ENCODE results near the gene IL1RAPL2. TPM values are rescaled to one million over a fixed set of nuclear protein-coding genes. Genes with fewer than 3 reads are reported as not detected.

IL1RAPL2 gene
- total RNA-seq, 1 donor from 2014 or later = not detected

- intact Hi-C loops (cut with micrococcal nuclease) = no loop called here
- ChIA-PET CTCF (no interaction called here), POLR2A (no interaction called here)
- TF ChIP-seq, protein P1, sequence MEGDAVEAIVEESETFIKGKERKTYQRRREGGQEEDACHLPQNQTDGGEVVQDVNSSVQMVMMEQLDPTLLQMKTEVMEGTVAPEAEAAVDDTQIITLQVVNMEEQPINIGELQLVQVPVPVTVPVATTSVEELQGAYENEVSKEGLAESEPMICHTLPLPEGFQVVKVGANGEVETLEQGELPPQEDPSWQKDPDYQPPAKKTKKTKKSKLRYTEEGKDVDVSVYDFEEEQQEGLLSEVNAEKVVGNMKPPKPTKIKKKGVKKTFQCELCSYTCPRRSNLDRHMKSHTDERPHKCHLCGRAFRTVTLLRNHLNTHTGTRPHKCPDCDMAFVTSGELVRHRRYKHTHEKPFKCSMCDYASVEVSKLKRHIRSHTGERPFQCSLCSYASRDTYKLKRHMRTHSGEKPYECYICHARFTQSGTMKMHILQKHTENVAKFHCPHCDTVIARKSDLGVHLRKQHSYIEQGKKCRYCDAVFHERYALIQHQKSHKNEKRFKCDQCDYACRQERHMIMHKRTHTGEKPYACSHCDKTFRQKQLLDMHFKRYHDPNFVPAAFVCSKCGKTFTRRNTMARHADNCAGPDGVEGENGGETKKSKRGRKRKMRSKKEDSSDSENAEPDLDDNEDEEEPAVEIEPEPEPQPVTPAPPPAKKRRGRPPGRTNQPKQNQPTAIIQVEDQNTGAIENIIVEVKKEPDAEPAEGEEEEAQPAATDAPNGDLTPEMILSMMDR (IDR thresholded peaks at IDR 0.05) = no peak
- no peaks in the 10 kb centered on the region for H3K36me3 Mint-ChIP-seq (ENCODE audit: low read depth)
- DNase-seq (no peak), ATAC-seq (ENCODE audit: low read depth) (no peak)
- no peaks in the 10 kb centered on the region for H3K27me3 Mint-ChIP-seq
- no peaks in the 10 kb centered on the region for H3K9me3 Mint-ChIP-seq
- H3K27ac Mint-ChIP-seq = no peak overlapping the region
- no peaks in the 10 kb centered on the region for H3K4me1 Mint-ChIP-seq
- H3K4me3 Mint-ChIP-seq = no peak overlapping the region
Measured at GRCh38 chrX:105758754-105759153, 1192.8 kb downstream of the IL1RAPL2 start.

GRCh38 chrX:105759598-105759997, 1193.6 kb downstream of the IL1RAPL2 start:
- H3K4me1 Mint-ChIP-seq = no peaks in the 10 kb centered on the region
- no peak for ATAC-seq (ENCODE audit: low read depth)
- H3K9me3 Mint-ChIP-seq = no peaks in the 10 kb centered on the region
- intact Hi-C loops (cut with micrococcal nuclease) = no loop called here
- no peaks in the 10 kb centered on the region for H3K36me3 Mint-ChIP-seq (ENCODE audit: low read depth)
- ChIA-PET CTCF (no interaction called here), POLR2A (no interaction called here)
- H3K4me3 Mint-ChIP-seq = no peak overlapping the region
- no peak overlapping the region for H3K27ac Mint-ChIP-seq
- DNase-seq = no peak
- TF ChIP-seq, protein P1 (IDR thresholded peaks at IDR 0.05) = no peak
- no peaks in the 10 kb centered on the region for H3K27me3 Mint-ChIP-seq

GRCh38 chrX:105765691-105766090, 1199.7 kb downstream of the IL1RAPL2 start:
- no peaks in the 10 kb centered on the region for H3K4me1 Mint-ChIP-seq
- TF ChIP-seq, protein P1 (IDR thresholded peaks at IDR 0.05) = no peak
- H3K4me3 Mint-ChIP-seq = no peak overlapping the region
- POLR2A ChIA-PET = no interaction called here
- H3K27me3 Mint-ChIP-seq = no peaks in the 10 kb centered on the region
- intact Hi-C loops (cut with micrococcal nuclease) = no loop called here
- no peak for DNase-seq
- CTCF ChIA-PET = no interaction called here
- H3K9me3 Mint-ChIP-seq = no peaks in the 10 kb centered on the region
- no peak overlapping the region for H3K27ac Mint-ChIP-seq
- no peaks in the 10 kb centered on the region for H3K36me3 Mint-ChIP-seq (ENCODE audit: low read depth)
- ATAC-seq (ENCODE audit: low read depth) = no peak

DNA sequence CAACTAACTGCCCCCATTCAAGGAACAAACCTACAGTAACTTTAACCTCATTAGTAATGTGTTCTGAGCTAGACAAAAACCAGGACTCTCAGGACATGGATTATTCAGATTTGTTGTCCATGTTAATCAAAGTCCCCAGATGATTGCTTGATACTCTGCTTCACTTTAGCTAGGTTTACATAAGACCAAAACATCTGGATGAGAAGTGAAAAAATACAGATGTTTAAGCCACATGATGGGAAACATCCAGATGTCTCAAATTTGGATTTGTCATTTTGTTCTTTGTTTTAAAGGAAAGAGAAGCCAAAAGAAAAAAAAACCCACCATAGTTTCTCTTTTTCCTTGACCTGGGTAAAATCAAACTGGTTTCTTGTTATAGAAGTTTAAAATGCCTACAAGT, 1207.8 kb downstream of the IL1RAPL2 start:
- CTCF ChIA-PET = no interaction called here
- no peak overlapping the region for H3K4me3 Mint-ChIP-seq
- no peaks in the 10 kb centered on the region for H3K36me3 Mint-ChIP-seq (ENCODE audit: low read depth)
- POLR2A ChIA-PET = no interaction called here
- no peaks in the 10 kb centered on the region for H3K4me1 Mint-ChIP-seq
- H3K9me3 Mint-ChIP-seq = peaks cover 3% of the 10 kb centered on the region
- intact Hi-C loops (cut with micrococcal nuclease) = no loop called here
- no peak overlapping the region for H3K27ac Mint-ChIP-seq
- no peaks in the 10 kb centered on the region for H3K27me3 Mint-ChIP-seq
- no peak for ATAC-seq (ENCODE audit: low read depth)
- no peak for DNase-seq
- TF ChIP-seq, protein P1 (IDR thresholded peaks at IDR 0.05) = no peak

DNA sequence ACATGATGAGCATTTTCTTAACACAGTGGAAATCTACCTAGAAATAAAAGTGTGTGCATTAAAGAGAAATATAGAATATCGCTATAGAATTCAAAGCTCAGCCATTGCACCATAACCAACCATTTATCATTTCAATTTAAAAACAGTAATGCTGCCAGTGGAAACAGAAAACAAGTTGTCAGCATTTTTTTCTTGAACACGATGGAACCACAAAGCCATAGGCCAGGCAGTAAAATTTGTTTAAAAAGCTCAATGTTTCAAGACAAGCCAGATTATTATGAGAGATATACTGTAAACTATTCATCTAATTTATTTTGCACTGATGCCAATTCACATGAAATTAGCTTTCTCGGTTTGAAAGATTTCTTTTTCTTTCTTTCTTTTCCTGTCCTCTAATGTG, 1209.7 kb downstream of the IL1RAPL2 start:
- Mint-ChIP-seq H3K4me1 (no peaks in the 10 kb centered on the region), H3K9me3 (peaks cover 3% of the 10 kb centered on the region), H3K27me3 (no peaks in the 10 kb centered on the region), H3K27ac (no peak overlapping the region), H3K4me3 (no peak overlapping the region), H3K36me3 (ENCODE audit: low read depth) (no peaks in the 10 kb centered on the region)
- ChIA-PET POLR2A (no interaction called here), CTCF (no interaction called here)
- intact Hi-C loops (cut with micrococcal nuclease) = no loop called here
- DNase-seq = no peak
- TF ChIP-seq, protein P1 (IDR thresholded peaks at IDR 0.05) = no peak
- no peak for ATAC-seq (ENCODE audit: low read depth)

Data from activated B cell treated with CpG ODN at 0.5 μM for 24 hours (primary cell).